AG09309 (cell line): ENCODE results near the gene CLIP1.
"Not testable (repeated sequence)": the region's sequence is repeated elsewhere in the genome, so short reads cannot be mapped to it uniquely, and the experiment has no call there.

Experiments
- DNase-seq: peaks from one replicate; pipeline ENCODE4 v3.0.0-alpha.2; 2010; ENCODE audit warnings: low read depth
- H3K4me3 ChIP-seq: 2 replicates; pipeline ENCODE4 v1.5.1; 2011; ENCODE audit warnings: mild to moderate bottlenecking, low read depth, low read length, moderate library complexity; ENCODE audit not compliant: control insufficient read depth
- CTCF ChIP-seq: IDR thresholded peaks from 2 replicates; pipeline ENCODE4 v1.5.1; 2011; ENCODE audit warnings: mild to moderate bottlenecking, low read depth, low read length, inconsistent platforms; ENCODE audit not compliant: insufficient read depth, control insufficient read depth; ENCODE audit errors: missing control alignments

Gene CLIP1

GRCh38 chr12:122423258-122424165 is 1.0 kb upstream of the CLIP1 start:
- DNase-seq = no peak
- TF ChIP-seq CTCF = no peak
- H3K4me3 ChIP-seq = peak overlapping the region; percentile 73

GRCh38 chr12:122422730-122423257 is 325 bp upstream of the CLIP1 start:
- TF ChIP-seq CTCF = no peak
- DNase-seq = no peak
- peak overlapping the region; percentile 73 for H3K4me3 ChIP-seq

GRCh38 chr12:122421187-122421820 is 1.2 kb downstream of the CLIP1 start:
- peak overlapping the region; percentile 75 for H3K4me3 ChIP-seq
- DNase-seq = no peak
- no peak for TF ChIP-seq CTCF

- no peak for TF ChIP-seq CTCF
- DNase-seq = no peak
- H3K4me3 ChIP-seq = peak overlapping the region; percentile 75
Measured at GRCh38 chr12:122420471-122421162, 1.9 kb downstream of the CLIP1 start.

- H3K4me3 ChIP-seq, DNase-seq: not testable (repeated sequence)
Measured at GRCh38 chr12:122419094-122419493, 3.4 kb downstream of the CLIP1 start.

GRCh38 chr12:122415665-122416064 is 6.8 kb downstream of the CLIP1 start:
- not testable (repeated sequence) for DNase-seq, H3K4me3 ChIP-seq

- DNase-seq = no peak
- no peak for TF ChIP-seq CTCF
- H3K4me3 ChIP-seq = no peak overlapping the region
Measured at GRCh38 chr12:122413516-122414404, 8.7 kb downstream of the CLIP1 start.
